ENCODE measurements around the gene ADAM8. TPM values are rescaled to one million over a fixed set of nuclear protein-coding genes. Genes with fewer than 3 reads are reported as not detected.

ADAM8 gene
- total and polyA plus RNA-seq, 2 of the 8 experiments (the other 6 are each of a cell fraction or from before 2014, with no cell fraction given): 4.6 TPM

- no peak overlapping the region for H2AFZ ChIP-seq (ENCODE audit: low read length)
- H4K91ac ChIP-seq (replicated peaks; ENCODE audit: insufficient read length, low read length): no peak overlapping the region
- no peak overlapping the region for H2AK5ac ChIP-seq (ENCODE audit: low read depth, low read length)
- peaks cover 0 to 2% of the 10 kb centered on the region in 2 experiments; a peak in 1 of 4 replicates for H3K9me3 ChIP-seq (ENCODE audit: insufficient read depth in 2 of 2, low read depth in 1 of 2, low read length in 1 of 2)
- H4K20me1 ChIP-seq (replicated peaks in 1 of 2; ENCODE audit: control insufficient read depth in 1 of 2, insufficient read depth in 2 of 2, low read length in 2 of 2): peaks cover 0 to 3% of the 10 kb centered on the region in 2 experiments
- no peak overlapping the region for H2BK20ac ChIP-seq (ENCODE audit: low read length)
- H3K27me3 ChIP-seq (replicated peaks in 1 of 4; ENCODE audit: control insufficient read depth in 3 of 4, extremely low read depth in 1 of 4, insufficient read depth in 3 of 4, low read length in 3 of 4): peaks cover 0 to 8% (median 4%) of the 10 kb centered on the region in 4 experiments; a peak in 5 of 7 replicates
- no peaks in the 10 kb centered on the region for H3K79me1 ChIP-seq (ENCODE audit: low read depth, low read length)
- no peak overlapping the region for H3K4me2 ChIP-seq (ENCODE audit: insufficient read depth in 1 of 2, low read depth in 2 of 2, low read length in 2 of 2)
- peaks cover 0 to 9% (median under 1%) of the 10 kb centered on the region in 4 experiments; a peak in 4 of 8 replicates for H3K36me3 ChIP-seq (ENCODE audit: control insufficient read depth in 2 of 4, insufficient read depth in 4 of 4, low read length in 3 of 4)
- H3K14ac ChIP-seq (ENCODE audit: insufficient read length): no peak overlapping the region
- no peak overlapping the region for H3K4ac ChIP-seq (replicated peaks; ENCODE audit: insufficient read length, low read depth, low read length)
- H3K18ac ChIP-seq (ENCODE audit: extremely low read depth, low read length): no peak overlapping the region
- no peak overlapping the region for H3K23ac ChIP-seq (ENCODE audit: insufficient read length)
- H3K27ac ChIP-seq (ENCODE audit: low read depth, low read length): no peak overlapping the region
- no peak overlapping the region for H2BK5ac ChIP-seq (ENCODE audit: low read depth, low read length)
- H3K9ac ChIP-seq (replicated peaks in 1 of 4; ENCODE audit: extremely low read depth in 1 of 4, low read depth in 3 of 4, low read length in 3 of 4): no peak overlapping the region
- ChIA-PET CTCF (ENCODE audit: partially characterized antibody) (interaction anchor here (0.8 to 3.5 kb wide), 3 partner anchors 12 to 31 kb away, joined by 3 to 23 read pairs (median 6); partner anchors contain the start of gene PRAP1), POLR2A (ENCODE audit: partially characterized antibody) (interaction anchor here (1.1 kb wide), 1 partner anchor 8 kb away, joined by 5 read pairs; no protein-coding TSS in a partner anchor)
- no peak overlapping the region for H4K5ac ChIP-seq (ENCODE audit: insufficient read length, low read depth, low read length)
- no peaks in the 10 kb centered on the region; a peak in 1 of 7 replicates for H3K4me1 ChIP-seq (replicated peaks in 1 of 4; ENCODE audit: control insufficient read depth in 3 of 4, insufficient read depth in 4 of 4, low read length in 3 of 4)
- no peak overlapping the region for H2BK12ac ChIP-seq (ENCODE audit: low read depth, low read length)
- FAIRE-seq (no peak), DNase-seq (ENCODE audit: low read depth in 1 of 2, low spot score in 2 of 2) (no peak)
- TF ChIP-seq SIN3A (conservative IDR thresholded peaks at IDR 0.05 in 1 of 2, IDR thresholded peaks at IDR 0.05 in 1 of 2; ENCODE audit: low read depth in 1 of 2, low read length in 2 of 2) (no peak), JUND (IDR thresholded peaks at IDR 0.05; ENCODE audit: low read length) (peak; percentile 30; the same call in 1 of the 2 replicates)
- no peak overlapping the region; the same call in 1 of the 2 replicates for H4K8ac ChIP-seq (ENCODE audit: extremely low read depth, insufficient read depth, low read length)
- peaks cover 2% of the 10 kb centered on the region; the same call in 1 of the 2 replicates for H3K23me2 ChIP-seq (ENCODE audit: low read depth, low read length)
- no peak overlapping the region for H3K56ac ChIP-seq (replicated peaks; ENCODE audit: insufficient read length, low read depth, low read length)
- no peaks in the 10 kb centered on the region for H3K79me2 ChIP-seq (ENCODE audit: control insufficient read depth in 1 of 2, insufficient read depth in 2 of 2, low read length in 2 of 2)
- 89% methylated on average over 8 of the region's 9 CpGs; no CpG with 5 or more reads in 1 of the 2 experiments for WGBS, 2 experiments (ENCODE audit: extremely low coverage in 1 of 2, insufficient coverage in 1 of 2, insufficient read length in 1 of 2, insufficient replicate concordance in 2 of 2, low coverage in 1 of 2, low lambda C conversion rate in 2 of 2, missing lambda C conversion rate in 1 of 2)
- H2BK15ac ChIP-seq (ENCODE audit: low read length): 0 out of 2 replicates have a peak overlapping the region, but pooled peaks have one; percentile 29
- H3K4me3 ChIP-seq (ENCODE audit: extremely low read depth in 1 of 4, insufficient read depth in 2 of 4, low read depth in 3 of 4, low read length in 4 of 4): no peak overlapping the region
- no peak overlapping the region for H2BK120ac ChIP-seq (replicated peaks; ENCODE audit: low read depth, low read length)
These were observed 39.6 kb upstream of the ADAM8 start for GRCh38 chr10:133316266-133316665.
